DMS79 treated with DMSO at 0.1 percent for 48 hours (cell line): Measurements from ENCODE around the gene BRD9.
A peak's percentile ranks its signal among the peaks of the same experiment; 100 is the strongest.
"Not testable (repeated sequence)": the region's sequence is repeated elsewhere in the genome, so short reads cannot be mapped to it uniquely, and the experiment has no call there.

Experiments used
- DNase-seq: peaks from one replicate; lab custom pipeline; 2025; lab: John Stamatoyannopoulos, UW

BRD9 gene

GRCh38 chr5:856531-857425 is 35.8 kb downstream of the BRD9 start:
- DNase-seq = no peak

GRCh38 chr5:855771-856530 is 36.6 kb downstream of the BRD9 start:
- no peak for DNase-seq

GRCh38 chr5:854966-855743 is 37.4 kb downstream of the BRD9 start:
- no peak for DNase-seq

- DNase-seq = no peak
Measured at GRCh38 chr5:854217-854616, 38.4 kb downstream of the BRD9 start.

GRCh38 chr5:853416-854090 is 39.0 kb downstream of the BRD9 start:
- not testable (repeated sequence) for DNase-seq

- no peak for DNase-seq
Measured at GRCh38 chr5:852431-853401, 39.9 kb downstream of the BRD9 start.

- no peak for DNase-seq
Measured at GRCh38 chr5:852018-852417, 40.6 kb downstream of the BRD9 start.

- DNase-seq = no peak
Measured at GRCh38 chr5:851553-851952, 41.0 kb downstream of the BRD9 start.

- DNase-seq = no peak
Measured at GRCh38 chr5:851076-851475, 41.5 kb downstream of the BRD9 start.

GRCh38 chr5:850511-851006 is 42.0 kb downstream of the BRD9 start, which contains the start of gene ZDHHC11:
ZDHHC11 (minus strand) TSS chr5:850986; CDS start chr5:850602, 384 bp downstream.
- peak; percentile 36 for DNase-seq

GRCh38 chr5:849651-850301 is 42.8 kb downstream of the BRD9 start:
- DNase-seq = no peak

GRCh38 chr5:848671-849111 is 43.9 kb downstream of the BRD9 start:
- no peak for DNase-seq

- DNase-seq = not testable (repeated sequence)
Measured at GRCh38 chr5:847736-848135, 44.9 kb downstream of the BRD9 start.

GRCh38 chr5:847212-847611 is 45.4 kb downstream of the BRD9 start:
- DNase-seq = not testable (repeated sequence)

GRCh38 chr5:846602-847091 is 46.0 kb downstream of the BRD9 start:
- not testable (repeated sequence) for DNase-seq

GRCh38 chr5:845676-846601 is 46.7 kb downstream of the BRD9 start:
- not testable (repeated sequence) for DNase-seq

- not testable (repeated sequence) for DNase-seq
Measured at GRCh38 chr5:845031-845675, 47.4 kb downstream of the BRD9 start.

GRCh38 chr5:844426-844825 is 48.2 kb downstream of the BRD9 start:
- not testable (repeated sequence) for DNase-seq
